ENCODE data around the gene ADGRB2. TPM values are rescaled to one million over a fixed set of nuclear protein-coding genes. Genes with fewer than 3 reads are reported as not detected.
A peak's percentile ranks its signal among the peaks of the same experiment; 100 is the strongest.

The ADGRB2 gene
- total and polyA plus RNA-seq, 2 of the 4 experiments (the other 2 are of a cell fraction), result 2.2 to 11.9 TPM

DNA sequence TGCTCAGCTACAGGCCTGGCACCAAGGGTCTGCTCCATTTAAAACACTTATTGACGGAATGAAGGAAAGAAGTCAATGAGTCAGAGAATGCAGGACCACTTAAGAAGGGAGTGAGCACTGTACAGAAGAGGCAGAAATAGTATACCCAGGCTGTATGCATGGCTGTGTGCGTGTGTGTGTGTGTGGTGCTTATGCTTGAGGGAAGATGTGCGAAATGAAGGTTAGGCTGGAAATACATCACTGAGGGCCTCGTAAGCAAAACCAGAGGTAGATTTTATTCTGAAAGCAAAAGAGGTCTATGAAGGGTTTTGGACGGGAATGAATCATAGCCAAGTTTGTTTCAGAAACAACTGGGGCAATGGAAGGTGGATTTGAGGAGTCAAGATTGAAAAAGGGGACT lies 9.7 kb upstream of the ADGRB2 start:
- Histone ChIP-seq H3K4me1 (ENCODE audit: control insufficient read depth, insufficient read depth, low read length) (peaks cover 3% of the 10 kb centered on the region; the same call in 1 of the 2 replicates), H3K9ac (ENCODE audit: low read depth, low read length) (no peak overlapping the region), H3K9me1 (ENCODE audit: insufficient read depth, low read length) (no peaks in the 10 kb centered on the region; the same call in 1 of the 2 replicates), H3K4me3 (ENCODE audit: insufficient read depth, low read depth, low read length) (no peak overlapping the region), H2BK120ac (ENCODE audit: low read depth, low read length) (no peak overlapping the region), H3K23ac (ENCODE audit: low read depth, low read length) (no peak overlapping the region), H3K4ac (ENCODE audit: low read depth, low read length) (no peak overlapping the region), H4K5ac (ENCODE audit: low read depth, low read length) (no peak overlapping the region), H3K9me3 (ENCODE audit: control insufficient read depth, insufficient read depth, low read length) (peaks cover 2% of the 10 kb centered on the region; the same call in 1 of the 2 replicates), H4K8ac (ENCODE audit: low read depth in 2 of 2, low read length in 2 of 2) (no peak overlapping the region), H4K91ac (ENCODE audit: insufficient read depth, low read depth, low read length) (no peak overlapping the region), H3K36me3 (ENCODE audit: control insufficient read depth, insufficient read depth, low read length) (no peaks in the 10 kb centered on the region), H3K14ac (replicated peaks; ENCODE audit: low read depth, low read length) (no peak overlapping the region), H3K79me1 (ENCODE audit: low read depth in 1 of 2, low read length in 2 of 2) (no peaks in the 10 kb centered on the region), H3K27ac (ENCODE audit: insufficient read depth, low read length) (no peak overlapping the region), H2AK5ac (ENCODE audit: low read depth, low read length) (no peak overlapping the region), H2BK15ac (ENCODE audit: low read depth, low read length) (no peak overlapping the region), H3K4me2 (ENCODE audit: low read depth, low read length) (no peak overlapping the region), H3K56ac (ENCODE audit: extremely low read depth, insufficient read depth, low read length) (no peak overlapping the region), H2BK5ac (ENCODE audit: low read depth, low read length, poor library complexity, severe bottlenecking) (no peak overlapping the region), H3K18ac (ENCODE audit: low read depth, low read length) (no peak overlapping the region), H4K20me1 (ENCODE audit: insufficient read depth, low read length) (peaks cover 3% of the 10 kb centered on the region), H3K27me3 (ENCODE audit: control insufficient read depth, insufficient read depth, low read length) (peaks cover 73% of the 10 kb centered on the region), H2AK9ac (replicated peaks; ENCODE audit: low read depth, low read length, poor library complexity) (no peak overlapping the region), H2BK20ac (ENCODE audit: low read depth, low read length) (no peak overlapping the region), H2AFZ (replicated peaks; ENCODE audit: low read length, poor library complexity) (peak overlapping the region; percentile 23)
- TF ChIP-seq ELK1 (IDR thresholded peaks at IDR 0.05; ENCODE audit: borderline replicate concordance, low read depth, low read length) (no peak), MXI1 (IDR thresholded peaks at IDR 0.05; ENCODE audit: borderline replicate concordance, low read depth, low read length) (no peak), CTCF (conservative IDR thresholded peaks at IDR 0.05; ENCODE audit: low read depth, low read length) (no peak), POLR2A (IDR thresholded peaks at IDR 0.05; ENCODE audit: low read depth, low read length) (no peak), BHLHE40 (IDR thresholded peaks at IDR 0.05; ENCODE audit: low read depth, low read length) (no peak), RFX5 (IDR thresholded peaks at IDR 0.05; ENCODE audit: low read depth, low read length) (no peak), RAD21 (IDR thresholded peaks at IDR 0.05; ENCODE audit: low read length) (no peak), MAFK (IDR thresholded peaks at IDR 0.05; ENCODE audit: low read depth, low read length) (no peak), CEBPB (IDR thresholded peaks at IDR 0.05; ENCODE audit: low read depth, low read length) (no peak), NFE2L2 (IDR thresholded peaks at IDR 0.05; ENCODE audit: low read depth, low read length) (no peak)
- POLR2A ChIA-PET (ENCODE audit: unreplicated experiment), result no interaction called here
- no CpG with 5 or more reads among the region's 5 CpGs for WGBS, 2 experiments (ENCODE audit: extremely low coverage in 2 of 2, insufficient read length in 1 of 2)
- in situ Hi-C loops (cut with MboI; ENCODE audit: low sequenced_read_pairs), result no loop called here
- BruUV-seq (replicated peaks), result no TSS peak
- dilution Hi-C loops (cut with HindIII; ENCODE audit: low sequenced_read_pairs, unreplicated experiment), result no loop called here
- intact Hi-C loops (cut with micrococcal nuclease), result no loop called here
- DNase-seq (no peak), ATAC-seq (ENCODE audit: low read depth) (no peak)
- CTCF ChIA-PET, result no interaction called here

All from IMR-90 (cell line).